HL-60 (cell line): ENCODE results near the gene PIGZ.

Experiments used
- DNase-seq, 2 experiments: peaks; one replicate each; pipeline ENCODE4 v3.0.0-alpha.2; 2010 to 2020; ENCODE audit warnings: low read depth in 1 of 2, low spot score in 1 of 2
- H3K27ac ChIP-seq: fragments of 250-450 bp; sonication (Bioruptor Pico); replicated peaks from 2 replicates; pipeline ENCODE4 v1.5.1; 2020; ENCODE audit warnings: mild to moderate bottlenecking, moderate library complexity
- H3K27me3 ChIP-seq: fragments of 250-450 bp; sonication (Bioruptor Pico); 2 replicates; pipeline ENCODE4 v1.5.1; 2021; ENCODE audit warnings: mild to moderate bottlenecking, moderate library complexity; ENCODE audit not compliant: insufficient read depth, poor library complexity, severe bottlenecking
- H3K4me3 ChIP-seq: replicated peaks from 2 replicates; pipeline ENCODE4 v1.5.1; 2011; ENCODE audit warnings: mild to moderate bottlenecking, control low read depth, low read length; ENCODE audit not compliant: insufficient read depth
- GABPA ChIP-seq: IDR thresholded peaks from 2 replicates; pipeline ENCODE4 v1.6.1; 2012; ENCODE audit warnings: low read depth
- POLR2AphosphoS5 ChIP-seq: IDR thresholded peaks from 2 replicates; pipeline ENCODE4 v1.6.1; 2012; ENCODE audit warnings: low read depth
- SPI1 ChIP-seq: IDR thresholded peaks from 2 replicates; pipeline ENCODE4 v1.6.1; 2012; ENCODE audit warnings: low read depth, mild to moderate bottlenecking, borderline replicate concordance
- TF ChIP-seq, protein P1 (sequence below): IDR thresholded peaks from 2 replicates; pipeline ENCODE4 v1.6.1; 2012; ENCODE audit warnings: low read depth; ENCODE audit not compliant: insufficient replicate concordance
- TF ChIP-seq, protein P2 (sequence below): IDR thresholded peaks from one replicate; pipeline ENCODE4 v1.5.1; 2011; ENCODE audit warnings: low read length, control low read depth, inconsistent platforms; ENCODE audit not compliant: insufficient read depth

The PIGZ gene

DNA sequence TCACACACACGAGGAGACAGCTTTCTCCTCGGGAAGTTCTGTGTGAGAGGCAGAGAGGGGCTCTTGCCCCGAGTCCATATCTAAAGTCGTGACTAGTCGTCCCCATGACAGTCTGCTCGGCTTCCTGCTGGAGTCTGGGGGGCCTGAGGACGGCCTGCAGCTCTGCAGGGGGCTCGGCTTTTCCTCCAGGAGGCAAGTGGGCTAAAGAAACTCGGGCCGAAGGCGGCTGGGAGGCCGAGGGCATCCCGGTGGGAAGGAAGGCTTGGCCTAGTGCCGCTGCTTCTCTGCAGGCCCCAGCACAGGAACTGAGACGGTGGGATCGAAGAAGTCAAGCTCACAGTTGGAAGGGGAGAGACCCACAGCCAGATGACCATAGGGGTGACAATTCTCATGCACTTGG lies 25.4 kb upstream of the PIGZ start:
- TF ChIP-seq POLR2AphosphoS5 (no peak), GABPA (no peak)
- TF ChIP-seq, protein P1, sequence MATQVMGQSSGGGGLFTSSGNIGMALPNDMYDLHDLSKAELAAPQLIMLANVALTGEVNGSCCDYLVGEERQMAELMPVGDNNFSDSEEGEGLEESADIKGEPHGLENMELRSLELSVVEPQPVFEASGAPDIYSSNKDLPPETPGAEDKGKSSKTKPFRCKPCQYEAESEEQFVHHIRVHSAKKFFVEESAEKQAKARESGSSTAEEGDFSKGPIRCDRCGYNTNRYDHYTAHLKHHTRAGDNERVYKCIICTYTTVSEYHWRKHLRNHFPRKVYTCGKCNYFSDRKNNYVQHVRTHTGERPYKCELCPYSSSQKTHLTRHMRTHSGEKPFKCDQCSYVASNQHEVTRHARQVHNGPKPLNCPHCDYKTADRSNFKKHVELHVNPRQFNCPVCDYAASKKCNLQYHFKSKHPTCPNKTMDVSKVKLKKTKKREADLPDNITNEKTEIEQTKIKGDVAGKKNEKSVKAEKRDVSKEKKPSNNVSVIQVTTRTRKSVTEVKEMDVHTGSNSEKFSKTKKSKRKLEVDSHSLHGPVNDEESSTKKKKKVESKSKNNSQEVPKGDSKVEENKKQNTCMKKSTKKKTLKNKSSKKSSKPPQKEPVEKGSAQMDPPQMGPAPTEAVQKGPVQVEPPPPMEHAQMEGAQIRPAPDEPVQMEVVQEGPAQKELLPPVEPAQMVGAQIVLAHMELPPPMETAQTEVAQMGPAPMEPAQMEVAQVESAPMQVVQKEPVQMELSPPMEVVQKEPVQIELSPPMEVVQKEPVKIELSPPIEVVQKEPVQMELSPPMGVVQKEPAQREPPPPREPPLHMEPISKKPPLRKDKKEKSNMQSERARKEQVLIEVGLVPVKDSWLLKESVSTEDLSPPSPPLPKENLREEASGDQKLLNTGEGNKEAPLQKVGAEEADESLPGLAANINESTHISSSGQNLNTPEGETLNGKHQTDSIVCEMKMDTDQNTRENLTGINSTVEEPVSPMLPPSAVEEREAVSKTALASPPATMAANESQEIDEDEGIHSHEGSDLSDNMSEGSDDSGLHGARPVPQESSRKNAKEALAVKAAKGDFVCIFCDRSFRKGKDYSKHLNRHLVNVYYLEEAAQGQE: no peak
- TF ChIP-seq, protein P2, sequence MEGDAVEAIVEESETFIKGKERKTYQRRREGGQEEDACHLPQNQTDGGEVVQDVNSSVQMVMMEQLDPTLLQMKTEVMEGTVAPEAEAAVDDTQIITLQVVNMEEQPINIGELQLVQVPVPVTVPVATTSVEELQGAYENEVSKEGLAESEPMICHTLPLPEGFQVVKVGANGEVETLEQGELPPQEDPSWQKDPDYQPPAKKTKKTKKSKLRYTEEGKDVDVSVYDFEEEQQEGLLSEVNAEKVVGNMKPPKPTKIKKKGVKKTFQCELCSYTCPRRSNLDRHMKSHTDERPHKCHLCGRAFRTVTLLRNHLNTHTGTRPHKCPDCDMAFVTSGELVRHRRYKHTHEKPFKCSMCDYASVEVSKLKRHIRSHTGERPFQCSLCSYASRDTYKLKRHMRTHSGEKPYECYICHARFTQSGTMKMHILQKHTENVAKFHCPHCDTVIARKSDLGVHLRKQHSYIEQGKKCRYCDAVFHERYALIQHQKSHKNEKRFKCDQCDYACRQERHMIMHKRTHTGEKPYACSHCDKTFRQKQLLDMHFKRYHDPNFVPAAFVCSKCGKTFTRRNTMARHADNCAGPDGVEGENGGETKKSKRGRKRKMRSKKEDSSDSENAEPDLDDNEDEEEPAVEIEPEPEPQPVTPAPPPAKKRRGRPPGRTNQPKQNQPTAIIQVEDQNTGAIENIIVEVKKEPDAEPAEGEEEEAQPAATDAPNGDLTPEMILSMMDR: no peak
- DNase-seq: no peak
- no peak overlapping the region for H3K27ac ChIP-seq
- no peak overlapping the region for H3K4me3 ChIP-seq
- no peaks in the 10 kb centered on the region for H3K27me3 ChIP-seq

DNA sequence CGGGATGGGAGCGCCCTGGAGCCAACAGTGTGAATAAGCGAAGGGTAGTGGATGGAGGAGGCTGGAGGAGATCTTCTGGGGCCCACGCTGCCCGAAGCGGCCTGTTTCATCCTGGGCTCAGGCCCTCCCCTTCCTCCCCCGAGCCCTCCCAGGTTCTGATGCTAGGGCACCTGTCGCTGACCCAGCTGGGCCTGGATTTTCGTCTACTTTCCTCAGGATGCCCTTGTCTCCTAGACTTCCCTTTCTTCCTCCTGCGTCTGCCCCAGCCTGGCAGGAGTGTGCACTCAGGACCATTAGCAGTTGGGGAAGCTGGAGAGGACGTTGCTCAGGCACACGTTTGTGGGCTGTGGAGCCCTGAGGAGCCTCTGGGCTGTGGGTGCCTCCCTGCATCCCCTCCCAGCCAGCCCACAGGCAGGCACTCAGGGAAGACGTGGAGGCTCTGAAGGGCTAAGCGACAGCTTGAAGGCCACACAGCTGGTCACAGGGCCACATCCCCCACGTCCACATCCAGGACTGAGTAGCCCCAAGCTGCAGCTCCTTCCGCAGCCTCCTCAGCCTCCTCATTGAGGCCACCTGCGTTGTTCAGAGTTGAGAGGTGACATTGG lies 23.9 kb upstream of the PIGZ start:
- no peak for TF ChIP-seq POLR2AphosphoS5
- no peak for TF ChIP-seq SPI1
- TF ChIP-seq GABPA: no peak
- TF ChIP-seq, protein P1: no peak
- TF ChIP-seq, protein P2: no peak
- no peak overlapping the region for H3K4me3 ChIP-seq
- no peak overlapping the region for H3K27ac ChIP-seq
- H3K27me3 ChIP-seq: no peaks in the 10 kb centered on the region
- DNase-seq: no peak

DNA sequence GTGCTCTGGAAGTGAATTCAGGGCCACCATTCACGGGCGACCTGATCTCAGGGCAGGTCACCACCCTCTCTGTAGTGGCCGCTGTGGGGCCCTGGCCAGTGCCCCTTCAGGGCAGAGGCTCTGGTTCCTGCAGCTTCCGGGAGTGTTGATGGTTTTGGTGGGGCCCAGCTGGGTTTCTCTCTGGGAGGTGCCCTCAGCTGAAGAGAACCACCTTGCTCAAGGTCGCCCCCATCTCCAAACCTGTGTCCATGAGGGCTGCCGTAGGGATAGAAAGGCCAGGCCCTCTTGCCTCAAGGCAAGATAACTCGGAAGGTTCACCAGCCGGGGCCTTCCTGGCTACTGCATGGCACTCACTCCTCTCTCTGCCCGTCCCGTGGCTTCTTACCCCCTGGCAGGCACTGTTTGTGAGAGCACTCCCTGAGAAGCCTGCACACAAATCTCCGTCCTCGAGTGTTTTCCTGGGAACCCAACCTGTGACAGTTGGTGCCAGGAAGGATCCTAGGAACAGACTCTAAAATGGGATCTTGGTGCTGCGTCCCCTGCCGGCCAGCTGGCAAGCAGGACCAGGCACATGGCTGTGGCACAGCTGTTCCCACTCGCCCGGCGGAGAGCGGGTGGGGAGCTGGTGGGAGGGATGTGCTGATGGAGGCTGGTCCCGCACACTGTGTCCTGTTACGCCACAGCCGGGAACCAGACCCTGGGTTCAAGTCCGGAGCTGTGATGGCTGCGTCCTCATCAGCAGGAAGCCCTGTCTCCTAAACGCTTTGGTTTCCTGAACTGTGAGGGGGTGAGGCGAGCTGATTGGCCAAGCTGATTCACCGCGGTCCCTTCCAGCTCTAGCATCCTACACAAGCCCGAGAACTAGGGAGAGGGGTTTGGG lies 23.2 kb upstream of the PIGZ start:
- H3K4me3 ChIP-seq: no peak overlapping the region
- H3K27ac ChIP-seq: no peak overlapping the region
- DNase-seq: no peak
- no peaks in the 10 kb centered on the region for H3K27me3 ChIP-seq
- TF ChIP-seq POLR2AphosphoS5 (no peak), SPI1 (no peak), GABPA (no peak)
- TF ChIP-seq, protein P2: no peak
- TF ChIP-seq, protein P1: no peak
